Measurements from ENCODE around the gene GLI3. TPM values are rescaled to one million over a fixed set of nuclear protein-coding genes. Genes with fewer than 3 reads are reported as not detected.

Gene GLI3
- total and polyA plus RNA-seq, 2 of the 8 experiments (the other 6 are each of a cell fraction or from before 2014, with no cell fraction given): 8.0 to 31.1 TPM

DNA sequence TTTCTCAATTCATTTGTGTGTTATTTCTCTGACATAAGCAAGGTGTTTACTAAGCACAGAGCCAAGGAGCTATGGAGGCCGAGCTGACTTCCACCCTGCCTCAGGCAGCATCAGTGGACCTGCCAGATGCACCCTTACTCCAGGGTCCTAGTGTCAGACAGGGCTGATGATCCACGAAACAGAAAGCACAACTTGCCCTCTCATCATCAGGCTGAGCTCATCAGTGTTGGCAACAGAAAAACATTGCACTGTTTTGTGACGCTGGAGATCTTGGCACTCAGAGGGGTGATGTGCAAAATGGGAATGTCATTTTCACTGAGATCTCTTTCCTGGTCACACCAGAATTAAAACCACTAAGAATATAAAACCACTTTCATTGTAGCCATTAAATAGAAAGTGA, 201.8 kb downstream of the GLI3 start:
- H3K9me3 ChIP-seq (ENCODE audit: insufficient read depth in 2 of 2, low read depth in 1 of 2, low read length in 1 of 2): no peaks in the 10 kb centered on the region
- H3K23ac ChIP-seq (ENCODE audit: insufficient read length): no peak overlapping the region
- H2BK120ac ChIP-seq (replicated peaks; ENCODE audit: low read depth, low read length): no peak overlapping the region
- H2BK12ac ChIP-seq (ENCODE audit: low read depth, low read length): no peak overlapping the region
- no peak overlapping the region for H3K56ac ChIP-seq (replicated peaks; ENCODE audit: insufficient read length, low read depth, low read length)
- no peak overlapping the region for H3K9ac ChIP-seq (replicated peaks in 1 of 4; ENCODE audit: extremely low read depth in 1 of 4, low read depth in 3 of 4, low read length in 3 of 4)
- H4K91ac ChIP-seq (replicated peaks; ENCODE audit: insufficient read length, low read length): no peak overlapping the region
- H3K4me3 ChIP-seq (ENCODE audit: extremely low read depth in 1 of 4, insufficient read depth in 2 of 4, low read depth in 3 of 4, low read length in 4 of 4): no peak overlapping the region
- H3K23me2 ChIP-seq (ENCODE audit: low read depth, low read length): no peaks in the 10 kb centered on the region
- no peak for DNase-seq (ENCODE audit: low read depth in 1 of 2, low spot score in 2 of 2)
- CTCF ChIA-PET (ENCODE audit: partially characterized antibody): interaction anchor here (1.2 kb wide), 2 partner anchors 9 to 38 kb away, joined by 3 read pairs; no protein-coding TSS in a partner anchor
- H3K27ac ChIP-seq (ENCODE audit: low read depth, low read length): no peak overlapping the region
- H3K18ac ChIP-seq (ENCODE audit: extremely low read depth, low read length): no peak overlapping the region
- 86% methylated on average over 3 of the region's 3 CpGs; no CpG with 5 or more reads in 1 of the 2 experiments for WGBS, 2 experiments (ENCODE audit: extremely low coverage in 1 of 2, insufficient coverage in 1 of 2, insufficient read length in 1 of 2, insufficient replicate concordance in 2 of 2, low coverage in 1 of 2, low lambda C conversion rate in 2 of 2, missing lambda C conversion rate in 1 of 2)
- H3K14ac ChIP-seq (ENCODE audit: insufficient read length): no peak overlapping the region
- H3K36me3 ChIP-seq (ENCODE audit: control insufficient read depth in 2 of 4, insufficient read depth in 4 of 4, low read length in 3 of 4): peaks cover 0 to 8% (median 0%) of the 10 kb centered on the region in 4 experiments; a peak in 2 of 8 replicates
- H3K79me1 ChIP-seq (ENCODE audit: low read depth, low read length): no peaks in the 10 kb centered on the region
- no peak overlapping the region for H3K4ac ChIP-seq (replicated peaks; ENCODE audit: insufficient read length, low read depth, low read length)
- no peak for FAIRE-seq
- POLR2A ChIA-PET (ENCODE audit: partially characterized antibody): no interaction called here
- H4K8ac ChIP-seq (ENCODE audit: extremely low read depth, insufficient read depth, low read length): no peak overlapping the region
- no peak overlapping the region for H2BK15ac ChIP-seq (ENCODE audit: low read length)
- TF ChIP-seq CBX5 (IDR thresholded peaks at IDR 0.05; ENCODE audit: low read depth, low read length) (no peak), POU5F1 (IDR thresholded peaks at IDR 0.05; ENCODE audit: low read depth, low read length) (no peak), FOSL1 (IDR thresholded peaks at IDR 0.05; ENCODE audit: insufficient read depth, low read depth, low read length) (no peak), RBBP5 (IDR thresholded peaks at IDR 0.05; ENCODE audit: borderline replicate concordance, low read depth, low read length) (no peak), EP300 (IDR thresholded peaks at IDR 0.05; ENCODE audit: borderline replicate concordance in 1 of 2, low read depth in 2 of 2, low read length in 2 of 2) (no peak), ZNF274 (IDR thresholded peaks at IDR 0.05; ENCODE audit: borderline replicate concordance, extremely low read depth, low read length) (no peak)
- H2AFZ ChIP-seq (ENCODE audit: low read length): no peak overlapping the region
- no peaks in the 10 kb centered on the region for H3K4me1 ChIP-seq (replicated peaks in 1 of 4; ENCODE audit: control insufficient read depth in 3 of 4, insufficient read depth in 4 of 4, low read length in 3 of 4)
- no peak overlapping the region for H2AK5ac ChIP-seq (ENCODE audit: low read depth, low read length)
- H4K20me1 ChIP-seq (replicated peaks in 1 of 2; ENCODE audit: control insufficient read depth in 1 of 2, insufficient read depth in 2 of 2, low read length in 2 of 2): no peaks in the 10 kb centered on the region
- H3K27me3 ChIP-seq (replicated peaks in 1 of 4; ENCODE audit: control insufficient read depth in 3 of 4, extremely low read depth in 1 of 4, insufficient read depth in 3 of 4, low read length in 3 of 4): peaks cover 0 to 1% (median 0%) of the 10 kb centered on the region in 4 experiments; a peak in 1 of 7 replicates
- no peak overlapping the region for H4K5ac ChIP-seq (ENCODE audit: insufficient read length, low read depth, low read length)
- H3K4me2 ChIP-seq (ENCODE audit: insufficient read depth in 1 of 2, low read depth in 2 of 2, low read length in 2 of 2): no peak overlapping the region
- H2BK20ac ChIP-seq (ENCODE audit: low read length): no peak overlapping the region
- H3K79me2 ChIP-seq (ENCODE audit: control insufficient read depth in 1 of 2, insufficient read depth in 2 of 2, low read length in 2 of 2): no peaks in the 10 kb centered on the region
- H2BK5ac ChIP-seq (ENCODE audit: low read depth, low read length): no peak overlapping the region
